HG02970 (cell line): ENCODE results near the gene IL34.
"Not testable (repeated sequence)": the region's sequence is repeated elsewhere in the genome, so short reads cannot be mapped to it uniquely, and the experiment has no call there.

ENCODE experiments used
- ATAC-seq: cut with Tn5 transposase; IDR thresholded peaks from one replicate; pipeline ENCODE4 v1.9.1; 2021; ENCODE audit warnings: mild to moderate bottlenecking, moderate library complexity, moderate number of reproducible peaks; ENCODE audit not compliant: unreplicated experiment, low FRiP score

The IL34 gene

DNA sequence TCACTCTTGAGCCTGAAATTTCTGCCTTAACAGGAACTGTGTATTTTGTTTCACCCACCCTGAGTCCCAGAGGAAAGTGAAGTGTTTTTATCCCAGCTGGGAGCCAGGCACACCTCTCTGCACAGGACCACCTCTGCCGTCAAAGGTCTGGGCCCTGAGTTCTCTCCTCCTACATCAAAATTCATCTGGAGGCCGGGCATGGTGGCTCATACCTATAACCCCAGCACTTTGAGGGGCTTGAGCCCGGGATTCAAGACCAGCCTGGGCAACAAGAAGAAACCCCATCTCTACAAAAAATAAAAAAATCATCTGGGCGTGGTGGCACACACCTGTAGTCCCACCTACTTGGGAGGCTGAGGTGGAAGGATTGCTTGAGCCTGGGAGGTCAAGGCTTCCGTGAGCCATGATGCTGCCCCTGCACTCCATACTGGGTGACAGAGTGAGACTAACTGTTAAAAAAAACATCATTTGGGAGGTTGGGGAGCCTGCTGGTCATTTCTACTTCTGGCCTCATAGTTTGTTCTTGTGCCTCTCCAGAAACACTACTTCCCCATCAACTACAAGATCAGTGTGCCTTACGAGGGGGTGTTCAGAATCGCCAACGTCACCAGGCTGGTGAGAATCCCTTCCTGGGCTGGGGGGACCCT, 9.8 kb downstream of the IL34 start:
- ATAC-seq, result no peak

GRCh38 chr16:70656712-70657263, 10.4 kb downstream of the IL34 start:
- no peak for ATAC-seq

GRCh38 chr16:70657956-70658355, 11.6 kb downstream of the IL34 start:
- no peak for ATAC-seq

DNA sequence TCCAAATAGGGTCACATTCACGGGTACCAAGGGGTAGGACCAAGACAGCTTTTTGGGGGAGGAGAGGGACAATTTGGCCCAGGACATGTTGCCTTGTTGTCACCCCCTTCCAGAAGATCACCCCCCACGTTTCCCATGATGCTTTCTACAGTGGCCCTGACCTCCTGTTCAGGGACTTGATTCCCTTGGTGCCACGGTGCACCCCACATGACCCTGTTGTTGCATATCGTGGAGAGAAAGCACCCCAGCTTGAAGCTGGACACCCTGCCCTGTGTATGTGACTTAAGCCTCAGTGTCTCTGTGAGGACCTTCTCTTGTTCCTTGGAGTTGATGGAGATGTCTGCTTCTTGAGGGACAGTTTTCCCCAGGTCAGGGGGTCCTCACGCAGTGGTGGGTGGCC, 12.6 kb downstream of the IL34 start:
- ATAC-seq, result no peak

- ATAC-seq, result no peak
Measured at GRCh38 chr16:70659546-70659945, 13.2 kb downstream of the IL34 start.

- ATAC-seq, result no peak
Measured at GRCh38 chr16:70659953-70660671, 13.8 kb downstream of the IL34 start.

DNA sequence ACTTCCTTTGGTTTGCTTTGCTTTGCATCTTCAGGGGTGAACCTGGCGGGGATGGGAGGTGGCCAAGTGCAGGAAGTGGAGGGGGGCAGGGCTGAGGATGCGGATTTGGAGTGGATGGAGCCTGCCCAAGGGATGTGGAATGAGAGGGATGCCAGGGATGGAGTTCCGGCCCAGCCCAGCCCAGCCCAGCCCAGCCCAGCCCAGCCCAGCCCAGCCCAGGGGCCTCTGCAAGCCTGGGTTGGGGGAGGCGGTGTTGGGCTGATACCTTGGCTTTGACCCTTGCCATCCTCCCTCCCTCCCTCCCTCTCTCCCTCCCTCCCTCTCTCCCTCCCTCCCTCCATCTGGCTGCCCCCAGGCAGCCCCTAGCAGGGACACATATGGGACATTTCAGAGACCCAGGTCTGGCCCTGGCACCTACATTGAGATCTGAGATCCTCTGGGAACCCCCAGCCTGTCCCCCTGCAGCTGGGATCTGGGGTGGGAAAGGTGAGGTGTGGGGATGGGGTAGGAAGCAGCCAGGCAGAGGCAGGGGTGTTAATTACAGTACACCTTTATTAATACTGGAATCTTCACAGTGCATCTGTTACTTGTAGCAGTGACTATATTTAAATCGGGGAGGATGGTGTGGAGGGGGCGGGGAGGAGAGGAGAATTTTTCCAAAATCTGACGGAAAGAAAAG, 14.5 kb downstream of the IL34 start:
- no peak for ATAC-seq

DNA sequence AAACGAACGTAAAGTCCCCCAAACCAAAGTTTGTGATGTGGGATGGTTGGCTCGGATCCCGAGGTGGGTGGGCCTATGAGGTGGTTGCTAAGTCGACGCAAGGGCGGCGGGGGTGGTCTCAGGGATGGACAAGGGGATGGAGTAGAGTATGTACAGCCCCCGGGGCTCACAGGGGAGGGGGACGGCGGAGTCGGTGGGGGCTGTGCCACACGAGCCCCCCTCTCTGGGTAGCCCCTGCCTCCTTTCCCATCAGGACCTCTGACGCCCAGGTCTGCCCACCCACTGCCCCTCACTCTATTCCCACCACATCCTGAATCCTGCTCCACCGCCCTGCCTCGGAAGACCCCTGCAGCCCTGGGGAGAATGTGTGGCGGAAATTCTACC, 15.2 kb downstream of the IL34 start:
- no peak for ATAC-seq

GRCh38 chr16:70661918-70662641, 15.7 kb downstream of the IL34 start:
- no peak for ATAC-seq

GRCh38 chr16:70662991-70663523, 16.7 kb downstream of the IL34 start:
- no peak for ATAC-seq

DNA sequence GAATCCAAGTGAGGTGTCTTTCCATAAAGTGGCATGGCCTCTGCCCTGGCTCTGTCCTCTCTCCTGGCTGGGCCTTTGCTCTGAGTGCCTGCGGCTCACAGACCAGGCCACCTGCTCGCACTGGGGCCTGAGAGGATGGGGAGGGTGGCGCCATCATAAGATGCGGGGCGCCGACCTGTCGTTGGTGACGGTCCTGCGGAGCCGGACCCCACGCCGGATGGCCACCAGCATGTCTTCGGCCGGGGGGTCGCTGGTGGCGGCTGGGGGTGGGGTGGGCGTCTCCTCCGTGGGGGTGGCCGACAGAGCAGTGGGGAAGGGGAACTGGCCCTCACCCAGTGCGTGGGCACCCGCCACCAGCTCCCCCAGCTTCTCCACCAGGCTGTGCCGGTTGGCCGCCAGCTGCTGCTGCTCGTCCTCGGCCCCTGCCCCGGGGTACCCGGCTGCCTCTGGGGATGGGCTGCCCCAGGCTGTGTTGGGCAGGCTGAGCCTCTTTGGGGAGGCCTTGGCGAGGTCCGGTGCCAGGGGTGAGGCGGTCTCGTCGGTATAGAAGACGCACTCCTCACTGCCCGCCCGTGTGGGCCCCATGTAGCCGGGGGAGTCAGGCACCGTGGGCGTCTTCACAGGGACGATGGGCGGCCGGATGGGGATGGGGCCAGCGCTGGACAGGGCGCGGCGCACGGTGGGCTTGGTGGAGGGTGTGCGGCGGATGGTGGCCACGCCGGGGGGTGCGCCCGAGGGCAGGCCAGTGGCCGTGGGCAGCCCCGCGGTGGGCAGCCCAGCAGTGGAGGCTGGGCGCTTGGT, 17.4 kb downstream of the IL34 start:
- no peak for ATAC-seq

- no peak for ATAC-seq
Measured at GRCh38 chr16:70664325-70665112, 18.2 kb downstream of the IL34 start.

- no peak for ATAC-seq
Measured at GRCh38 chr16:70665113-70665694, 18.8 kb downstream of the IL34 start.

DNA sequence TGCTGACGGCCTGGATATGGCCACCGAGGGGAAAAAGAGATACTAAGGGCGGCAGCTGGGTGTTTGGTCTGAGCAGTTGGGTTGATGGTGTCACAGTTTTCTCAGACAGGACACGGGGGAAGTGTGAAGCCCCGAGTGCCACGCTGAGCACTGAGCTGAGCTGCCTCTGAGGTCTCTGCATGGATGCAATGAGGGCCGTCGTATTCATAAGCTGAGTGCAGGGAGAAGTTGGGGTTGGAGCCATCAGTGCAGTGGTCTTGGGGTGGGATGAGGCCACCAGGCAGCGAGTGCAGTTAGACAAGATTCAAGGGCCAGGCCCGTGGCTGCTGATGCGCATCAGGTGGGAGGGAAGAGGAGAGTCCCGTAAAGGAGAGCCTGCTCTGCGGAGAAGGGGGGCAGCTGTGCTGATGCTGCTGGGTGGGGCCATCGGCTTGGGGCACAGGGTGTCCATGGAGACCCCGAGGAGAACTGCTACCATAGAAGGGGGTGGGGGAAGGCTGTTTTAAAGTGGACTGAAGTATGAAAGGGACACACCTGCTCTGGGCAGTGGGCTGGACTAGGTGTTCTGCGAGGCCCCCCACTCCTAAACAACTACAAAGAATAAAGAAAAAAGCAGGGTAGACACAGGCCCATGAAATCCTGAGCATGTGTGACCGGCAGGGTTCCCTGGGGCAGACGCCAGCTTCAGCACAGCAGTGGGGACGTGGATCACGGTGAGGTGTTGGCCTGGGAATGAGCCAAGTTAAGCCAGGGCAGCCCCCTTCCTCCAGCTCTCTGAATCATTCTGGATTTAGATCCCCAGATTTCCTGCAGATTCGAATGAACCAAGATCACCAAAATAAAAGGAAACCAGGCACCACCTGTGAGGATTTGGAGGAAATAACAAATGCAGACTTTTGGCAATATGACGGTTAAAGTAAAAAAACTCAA, 19.7 kb downstream of the IL34 start:
- ATAC-seq, result no peak

- ATAC-seq, result no peak
Measured at GRCh38 chr16:70670175-70670574, 23.8 kb downstream of the IL34 start.

DNA sequence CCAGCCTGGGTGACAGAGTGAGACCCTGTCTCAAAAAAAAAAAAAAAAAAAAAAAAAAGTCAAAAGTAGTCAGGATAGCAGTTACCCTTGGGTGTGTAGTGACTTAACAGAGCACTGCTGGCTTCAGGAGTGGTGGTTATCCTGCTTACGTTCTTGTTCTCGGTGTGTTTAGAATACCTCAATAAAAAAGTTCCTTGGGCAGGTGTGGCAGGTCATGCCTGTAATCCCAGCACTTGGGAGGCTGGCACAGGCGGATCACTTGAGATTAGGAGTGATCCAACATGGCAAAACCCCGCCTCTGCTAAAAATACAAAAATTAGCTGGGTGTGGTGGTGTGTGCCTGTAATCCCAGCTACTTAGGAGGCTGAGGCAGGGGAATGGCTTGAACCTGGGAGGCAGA, 24.6 kb downstream of the IL34 start:
- ATAC-seq, result not testable (repeated sequence)

GRCh38 chr16:70674221-70675014, 28.1 kb downstream of the IL34 start:
- ATAC-seq, result no peak
